GM12878 (cell line): Measurements from ENCODE around the gene KRT6B.

Experiments used
- BCLAF1 ChIP-seq: fragments of 450-650 bp; IDR thresholded peaks from 2 replicates; pipeline ENCODE4 v1.6.1; 2017; ENCODE audit warnings: antibody characterized with exemption, mild to moderate bottlenecking, moderate library complexity
- CTCF ChIP-seq, 3 experiments: IDR thresholded peaks in 2 of 3; conservative IDR thresholded peaks in 1 of 3; 2 replicates each; pipeline ENCODE4 v1.5.1; 2011; ENCODE audit warnings: low read depth in 3 of 3, low read length in 3 of 3, mild to moderate bottlenecking in 3 of 3, control low read depth in 2 of 3, moderate library complexity in 2 of 3, inconsistent platforms in 1 of 3, mixed read lengths in 1 of 3; ENCODE audit not compliant: control insufficient read depth in 2 of 3, insufficient read depth in 1 of 3; ENCODE audit errors: extremely low read depth in 1 of 3
- E4F1 ChIP-seq: fragments of 450-650 bp; IDR thresholded peaks from 2 replicates; pipeline ENCODE4 v1.6.1; 2018; ENCODE audit warnings: borderline replicate concordance, mild to moderate bottlenecking; ENCODE audit not compliant: partially characterized antibody
- EGR1 ChIP-seq, 2 experiments: IDR thresholded peaks; 1 replicate in 1 of 2; 2 replicates in 1 of 2; pipeline ENCODE4 v1.6.1; 2011 to 2012; ENCODE audit warnings: low read depth in 2 of 2, low read length in 2 of 2, borderline replicate concordance in 1 of 2, mild to moderate bottlenecking in 1 of 2, moderate library complexity in 1 of 2
- FOXM1 ChIP-seq: IDR thresholded peaks from 2 replicates; pipeline ENCODE4 v1.6.1; 2012; ENCODE audit warnings: low read depth, mild to moderate bottlenecking, inconsistent platforms, low read length, moderate library complexity
- JUNB ChIP-seq: IDR thresholded peaks from 2 replicates; pipeline ENCODE4 v1.6.1; 2016; ENCODE audit warnings: antibody characterized with exemption, mild to moderate bottlenecking
- SIX5 ChIP-seq: IDR thresholded peaks from 2 replicates; pipeline ENCODE4 v1.6.1; 2011; ENCODE audit warnings: mild to moderate bottlenecking, low read depth, low read length, moderate library complexity; ENCODE audit not compliant: severe bottlenecking
- SP1 ChIP-seq: IDR thresholded peaks from one replicate; pipeline ENCODE4 v1.6.1; 2011; ENCODE audit warnings: low read depth, low read length
- SRF ChIP-seq, 2 experiments: IDR thresholded peaks; 2 replicates each; pipeline ENCODE4 v1.6.1; 2011; ENCODE audit warnings: low read depth in 2 of 2, low read length in 2 of 2, mild to moderate bottlenecking in 1 of 2, moderate library complexity in 1 of 2

GRCh38 chr12:52444647-52445595 is 7.0 kb downstream of the KRT6B start:
- TF ChIP-seq SRF (IDR thresholded peaks at IDR 0.05; ENCODE audit: low read depth in 2 of 2, low read length in 2 of 2) (no peak), FOXM1 (no peak), CTCF (IDR thresholded peaks at IDR 0.05 in 2 of 3, conservative IDR thresholded peaks at IDR 0.05 in 1 of 3; ENCODE audit: control insufficient read depth in 2 of 3, extremely low read depth in 1 of 3, insufficient read depth in 1 of 3, low read depth in 3 of 3, low read length in 3 of 3) (no peak), E4F1 (no peak), EGR1 (IDR thresholded peaks at IDR 0.05; ENCODE audit: borderline replicate concordance in 1 of 2, low read depth in 2 of 2, low read length in 2 of 2) (no peak), SP1 (no peak), BCLAF1 (no peak), SIX5 (no peak), JUNB (no peak)
